Muscle layer of duodenum (tissue), 2 donors: ENCODE measurements around the gene DVL2.

Experiments
- H3K27ac ChIP-seq: one replicate; pipeline ENCODE4 v1.7.0; 2013; ENCODE audit warnings: mild to moderate bottlenecking, low read length
- H3K27me3 ChIP-seq: one replicate; pipeline ENCODE4 v1.7.0; 2013; ENCODE audit warnings: low read depth, mild to moderate bottlenecking, control low read depth, low read length
- H3K36me3 ChIP-seq, 2 donors: one replicate each; pipeline ENCODE4 v1.7.0; 2013; ENCODE audit warnings: low read length in 2 of 2, control low read depth in 1 of 2, mild to moderate bottlenecking in 1 of 2; ENCODE audit not compliant: insufficient read depth in 2 of 2, control insufficient read depth in 1 of 2
- H3K4me1 ChIP-seq, 2 donors: one replicate each; pipeline ENCODE4 v1.7.0; 2013; ENCODE audit warnings: low read length in 2 of 2, mild to moderate bottlenecking in 2 of 2, control low read depth in 1 of 2, moderate library complexity in 1 of 2; ENCODE audit not compliant: insufficient read depth in 2 of 2, control insufficient read depth in 1 of 2
- H3K4me3 ChIP-seq, 2 donors: one replicate each; pipeline ENCODE4 v1.7.0; 2013; ENCODE audit warnings: low read length in 2 of 2, low read depth in 1 of 2, mild to moderate bottlenecking in 1 of 2
- H3K9me3 ChIP-seq, 2 donors: one replicate each; pipeline ENCODE4 v1.7.0; 2013; ENCODE audit warnings: low read length in 2 of 2, control low read depth in 1 of 2, mild to moderate bottlenecking in 1 of 2; ENCODE audit not compliant: control insufficient read depth in 1 of 2
- donor health status: healthy.

The DVL2 gene

GRCh38 chr17:7235693-7236665, 1.7 kb upstream of the DVL2 start:
- Histone ChIP-seq H3K27me3 (no peaks in the 10 kb centered on the region), H3K4me3 (no peak overlapping the region), H3K36me3 (peaks cover 25 to 32% of the 10 kb centered on the region in 2 donors), H3K4me1 (peaks cover 29 to 57% of the 10 kb centered on the region in 2 donors), H3K9me3 (no peaks in the 10 kb centered on the region), H3K27ac (peak overlapping the region; percentile 76)

- peaks cover 17 to 44% of the 10 kb centered on the region in 2 donors for H3K4me1 ChIP-seq
These were observed 625 bp downstream of the DVL2 start for GRCh38 chr17:7233701-7234082.

GRCh38 chr17:7232114-7232513, 2.2 kb downstream of the DVL2 start:
- Histone ChIP-seq H3K9me3 (no peaks in the 10 kb centered on the region), H3K4me3 (peak overlapping the region; percentile 5 to 98), H3K27ac (no peak overlapping the region), H3K4me1 (peaks cover 12 to 39% of the 10 kb centered on the region in 2 donors), H3K27me3 (no peaks in the 10 kb centered on the region), H3K36me3 (peaks cover 38 to 54% of the 10 kb centered on the region in 2 donors)

More at GRCh38 chr17:7233701-7234082, 625 bp downstream of the DVL2 start:
- Histone ChIP-seq H3K27me3 (no peaks in the 10 kb centered on the region), H3K27ac (peak overlapping the region; percentile 87), H3K9me3 (no peaks in the 10 kb centered on the region), H3K36me3 (peaks cover 27 to 38% of the 10 kb centered on the region in 2 donors), H3K4me3 (peak overlapping the region; percentile 91 to 98)

GRCh38 chr17:7229504-7229903, 4.8 kb downstream of the DVL2 start:
- Histone ChIP-seq H3K4me3 (no peak overlapping the region), H3K4me1 (peaks cover 4 to 23% of the 10 kb centered on the region in 2 donors), H3K27me3 (no peaks in the 10 kb centered on the region), H3K27ac (no peak overlapping the region), H3K9me3 (no peaks in the 10 kb centered on the region), H3K36me3 (peaks cover 34 to 58% of the 10 kb centered on the region in 2 donors)

GRCh38 chr17:7228920-7229319, 5.4 kb downstream of the DVL2 start:
- H3K27ac ChIP-seq: no peak overlapping the region
- no peaks in the 10 kb centered on the region for H3K27me3 ChIP-seq
- H3K36me3 ChIP-seq: peaks cover 38 to 62% of the 10 kb centered on the region in 2 donors
- H3K4me3 ChIP-seq: no peak overlapping the region
- H3K4me1 ChIP-seq: peaks cover 4 to 23% of the 10 kb centered on the region in 2 donors
- H3K9me3 ChIP-seq: no peaks in the 10 kb centered on the region

GRCh38 chr17:7226721-7227710, 7.3 kb downstream of the DVL2 start:
- no peak overlapping the region for H3K4me3 ChIP-seq
- no peaks in the 10 kb centered on the region for H3K9me3 ChIP-seq
- peaks cover 0 to 8% of the 10 kb centered on the region in 2 donors for H3K4me1 ChIP-seq
- peaks cover 47 to 78% of the 10 kb centered on the region in 2 donors for H3K36me3 ChIP-seq
- H3K27me3 ChIP-seq: no peaks in the 10 kb centered on the region
- H3K27ac ChIP-seq: no peak overlapping the region

- Histone ChIP-seq H3K4me3 (no peak overlapping the region), H3K9me3 (no peaks in the 10 kb centered on the region), H3K36me3 (peaks cover 47 to 78% of the 10 kb centered on the region in 2 donors), H3K27ac (no peak overlapping the region), H3K27me3 (no peaks in the 10 kb centered on the region), H3K4me1 (peaks cover 4 to 14% of the 10 kb centered on the region in 2 donors)
These were observed 8.5 kb downstream of the DVL2 start for GRCh38 chr17:7225711-7226331.

- H3K4me3 ChIP-seq: no peak overlapping the region
- H3K27me3 ChIP-seq: no peaks in the 10 kb centered on the region
- H3K27ac ChIP-seq: no peak overlapping the region
- H3K9me3 ChIP-seq: no peaks in the 10 kb centered on the region
- peaks cover 4 to 17% of the 10 kb centered on the region in 2 donors for H3K4me1 ChIP-seq
- peaks cover 47 to 71% of the 10 kb centered on the region in 2 donors for H3K36me3 ChIP-seq
These were observed 9.6 kb downstream of the DVL2 start for GRCh38 chr17:7224661-7225111.

GRCh38 chr17:7224110-7224509, 10.2 kb downstream of the DVL2 start:
- Histone ChIP-seq H3K4me3 (no peak overlapping the region), H3K27ac (no peak overlapping the region), H3K27me3 (no peaks in the 10 kb centered on the region), H3K9me3 (no peaks in the 10 kb centered on the region), H3K36me3 (peaks cover 41 to 65% of the 10 kb centered on the region in 2 donors), H3K4me1 (peaks cover 9 to 23% of the 10 kb centered on the region in 2 donors)

- no peaks in the 10 kb centered on the region for H3K9me3 ChIP-seq
- H3K36me3 ChIP-seq: peaks cover 39 to 58% of the 10 kb centered on the region in 2 donors
- H3K27ac ChIP-seq: no peak overlapping the region
- H3K4me3 ChIP-seq: no peak overlapping the region
- no peaks in the 10 kb centered on the region for H3K27me3 ChIP-seq
- peaks cover 13 to 30% of the 10 kb centered on the region in 2 donors for H3K4me1 ChIP-seq
These were observed 10.9 kb downstream of the DVL2 start for GRCh38 chr17:7223375-7223774.
